ENCODE data around the gene ZGLP1. TPM values are rescaled to one million over a fixed set of nuclear protein-coding genes. Genes with fewer than 3 reads are reported as not detected.

Gene ZGLP1
- total RNA-seq, 1 donor from 2014 or later = 10.4 TPM

DNA sequence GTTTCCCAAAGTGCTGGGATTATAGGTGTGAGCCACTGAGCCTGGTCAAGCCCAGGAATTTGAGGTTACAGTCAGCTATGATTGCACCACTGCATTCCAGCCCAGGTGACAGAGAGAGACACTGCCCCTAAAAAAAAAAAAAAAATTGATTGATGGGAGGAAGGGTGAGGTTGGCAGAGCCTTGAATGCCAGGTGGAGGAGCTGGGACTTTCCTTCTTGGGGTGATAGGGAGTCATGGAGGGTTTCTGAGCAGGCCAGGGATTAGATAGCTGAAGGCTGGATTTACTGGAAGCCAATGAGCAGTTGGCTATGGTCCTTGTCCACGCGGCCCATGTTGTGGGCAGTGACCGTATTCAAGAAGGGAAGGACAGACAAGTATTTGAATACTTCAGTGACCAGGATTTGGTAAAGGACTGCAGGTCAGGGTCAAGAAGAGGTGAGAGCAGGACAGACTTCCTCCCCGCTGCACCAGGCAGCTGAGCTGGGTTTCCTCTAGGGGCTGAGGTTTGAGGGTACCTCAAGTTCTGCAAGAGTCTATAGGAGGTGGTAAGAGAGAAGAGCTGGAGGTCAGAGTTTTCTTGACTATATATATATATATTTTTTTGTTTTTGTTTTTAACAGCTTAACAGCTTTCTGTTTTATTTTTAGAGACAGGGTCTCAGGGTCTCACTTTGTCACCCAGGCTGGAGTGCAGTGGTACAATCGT, 29.7 kb downstream of the ZGLP1 start:
- no peak for DNase-seq (ENCODE audit: low read depth, low spot score)
- no peak overlapping the region for H3K4me3 Mint-ChIP-seq
- H3K4me1 Mint-ChIP-seq = no peaks in the 10 kb centered on the region
- no peak overlapping the region for H3K27ac Mint-ChIP-seq (ENCODE audit: unreplicated experiment)
- H3K9me3 Mint-ChIP-seq = no peaks in the 10 kb centered on the region
- H3K36me3 Mint-ChIP-seq (ENCODE audit: low read depth) = no peaks in the 10 kb centered on the region
- TF ChIP-seq, protein P1, sequence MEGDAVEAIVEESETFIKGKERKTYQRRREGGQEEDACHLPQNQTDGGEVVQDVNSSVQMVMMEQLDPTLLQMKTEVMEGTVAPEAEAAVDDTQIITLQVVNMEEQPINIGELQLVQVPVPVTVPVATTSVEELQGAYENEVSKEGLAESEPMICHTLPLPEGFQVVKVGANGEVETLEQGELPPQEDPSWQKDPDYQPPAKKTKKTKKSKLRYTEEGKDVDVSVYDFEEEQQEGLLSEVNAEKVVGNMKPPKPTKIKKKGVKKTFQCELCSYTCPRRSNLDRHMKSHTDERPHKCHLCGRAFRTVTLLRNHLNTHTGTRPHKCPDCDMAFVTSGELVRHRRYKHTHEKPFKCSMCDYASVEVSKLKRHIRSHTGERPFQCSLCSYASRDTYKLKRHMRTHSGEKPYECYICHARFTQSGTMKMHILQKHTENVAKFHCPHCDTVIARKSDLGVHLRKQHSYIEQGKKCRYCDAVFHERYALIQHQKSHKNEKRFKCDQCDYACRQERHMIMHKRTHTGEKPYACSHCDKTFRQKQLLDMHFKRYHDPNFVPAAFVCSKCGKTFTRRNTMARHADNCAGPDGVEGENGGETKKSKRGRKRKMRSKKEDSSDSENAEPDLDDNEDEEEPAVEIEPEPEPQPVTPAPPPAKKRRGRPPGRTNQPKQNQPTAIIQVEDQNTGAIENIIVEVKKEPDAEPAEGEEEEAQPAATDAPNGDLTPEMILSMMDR (conservative IDR thresholded peaks at IDR 0.05) = no peak
- H3K27me3 Mint-ChIP-seq (ENCODE audit: low read depth) = peaks cover 43% of the 10 kb centered on the region

DNA sequence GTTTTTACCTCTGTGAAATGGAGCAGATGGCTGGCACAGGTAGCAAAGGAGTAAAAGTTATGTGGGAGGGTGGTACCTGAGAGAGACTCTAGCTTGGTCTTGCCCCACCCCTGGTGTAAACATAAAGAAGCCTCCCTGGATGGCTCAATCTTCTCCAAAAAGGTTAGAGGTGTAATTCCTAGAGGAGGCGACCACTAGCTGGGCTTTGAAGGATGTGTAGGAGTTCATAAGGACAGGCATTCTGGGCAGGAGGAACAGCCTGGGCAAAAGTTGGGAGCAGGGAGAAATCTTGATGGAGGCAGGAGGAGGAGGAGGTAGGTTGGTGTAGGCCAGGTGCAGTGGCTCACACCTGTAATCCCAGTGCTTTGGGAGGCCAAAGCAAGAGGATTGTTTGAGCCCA, 30.7 kb downstream of the ZGLP1 start:
- TF ChIP-seq, protein P1 (conservative IDR thresholded peaks at IDR 0.05) = no peak
- H3K27ac Mint-ChIP-seq (ENCODE audit: unreplicated experiment) = no peak overlapping the region
- DNase-seq (ENCODE audit: low read depth, low spot score) = no peak
- H3K4me1 Mint-ChIP-seq = no peaks in the 10 kb centered on the region
- no peaks in the 10 kb centered on the region for H3K9me3 Mint-ChIP-seq
- no peak overlapping the region for H3K4me3 Mint-ChIP-seq
- no peaks in the 10 kb centered on the region for H3K36me3 Mint-ChIP-seq (ENCODE audit: low read depth)
- peaks cover 42% of the 10 kb centered on the region for H3K27me3 Mint-ChIP-seq (ENCODE audit: low read depth)

DNA sequence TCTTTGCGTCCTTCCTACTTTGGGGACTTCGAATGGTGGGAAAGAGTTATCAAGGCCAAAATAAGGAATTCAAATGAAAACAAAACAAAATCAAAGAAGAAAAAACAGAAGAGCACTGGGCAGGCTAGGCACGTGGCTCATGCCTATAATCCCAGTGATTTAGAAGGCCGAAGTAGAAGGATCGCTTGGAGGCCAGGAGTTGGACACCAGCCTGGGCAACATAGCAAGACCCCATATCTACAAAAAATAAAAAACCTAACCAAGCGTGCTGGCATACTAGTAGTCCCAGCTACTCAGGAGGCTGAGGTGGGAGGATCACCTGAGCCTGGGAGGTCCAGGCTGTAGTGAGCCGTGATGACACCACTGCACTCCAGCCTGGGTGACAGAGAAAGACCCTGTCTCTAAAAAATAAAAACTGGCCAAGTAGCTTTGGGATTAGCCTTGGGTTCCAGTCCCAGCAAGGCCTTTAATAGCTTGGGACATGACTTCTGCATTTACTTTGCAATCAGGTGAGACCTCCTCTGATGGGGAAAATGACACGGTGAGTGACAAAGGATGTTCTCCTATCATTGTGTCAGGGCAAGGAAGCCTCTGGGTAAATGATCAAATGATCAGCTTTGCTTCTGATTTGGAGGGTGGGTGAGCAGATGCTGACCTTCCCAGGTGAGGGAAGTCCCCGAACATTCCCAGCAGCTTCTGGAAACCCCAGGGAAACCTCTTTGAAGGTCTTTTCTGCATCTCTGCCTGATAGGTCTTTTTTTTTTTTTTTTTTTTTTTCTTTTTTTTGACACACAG, 31.6 kb downstream of the ZGLP1 start:
- no peaks in the 10 kb centered on the region for H3K9me3 Mint-ChIP-seq
- peaks cover 38% of the 10 kb centered on the region for H3K27me3 Mint-ChIP-seq (ENCODE audit: low read depth)
- TF ChIP-seq, protein P1 (conservative IDR thresholded peaks at IDR 0.05) = no peak
- no peak for DNase-seq (ENCODE audit: low read depth, low spot score)
- no peak overlapping the region for H3K4me3 Mint-ChIP-seq
- H3K27ac Mint-ChIP-seq (ENCODE audit: unreplicated experiment) = peak overlapping the region; percentile 6
- H3K36me3 Mint-ChIP-seq (ENCODE audit: low read depth) = no peaks in the 10 kb centered on the region
- H3K4me1 Mint-ChIP-seq = no peaks in the 10 kb centered on the region

DNA sequence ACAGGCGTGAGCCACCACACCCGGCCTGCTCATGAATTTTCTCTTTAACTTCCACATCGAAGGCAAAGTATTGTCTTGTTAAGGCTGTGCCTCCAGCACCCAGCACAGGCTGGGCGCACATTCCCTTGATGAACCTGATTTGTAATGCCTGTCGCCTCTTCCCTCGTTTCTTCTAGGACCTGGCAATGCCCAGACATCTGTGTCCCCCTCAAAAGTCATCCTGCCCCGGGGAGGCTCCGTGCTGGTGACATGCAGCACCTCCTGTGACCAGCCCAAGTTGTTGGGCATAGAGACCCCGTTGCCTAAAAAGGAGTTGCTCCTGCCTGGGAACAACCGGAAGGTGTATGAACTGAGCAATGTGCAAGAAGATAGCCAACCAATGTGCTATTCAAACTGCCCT, 35.0 kb downstream of the ZGLP1 start:
- Mint-ChIP-seq H3K4me1 (no peaks in the 10 kb centered on the region), H3K4me3 (no peak overlapping the region), H3K27me3 (ENCODE audit: low read depth) (peaks cover 63% of the 10 kb centered on the region), H3K9me3 (no peaks in the 10 kb centered on the region), H3K27ac (ENCODE audit: unreplicated experiment) (no peak overlapping the region), H3K36me3 (ENCODE audit: low read depth) (no peaks in the 10 kb centered on the region)
- TF ChIP-seq, protein P1 (conservative IDR thresholded peaks at IDR 0.05) = no peak
- no peak for DNase-seq (ENCODE audit: low read depth, low spot score)

DNA sequence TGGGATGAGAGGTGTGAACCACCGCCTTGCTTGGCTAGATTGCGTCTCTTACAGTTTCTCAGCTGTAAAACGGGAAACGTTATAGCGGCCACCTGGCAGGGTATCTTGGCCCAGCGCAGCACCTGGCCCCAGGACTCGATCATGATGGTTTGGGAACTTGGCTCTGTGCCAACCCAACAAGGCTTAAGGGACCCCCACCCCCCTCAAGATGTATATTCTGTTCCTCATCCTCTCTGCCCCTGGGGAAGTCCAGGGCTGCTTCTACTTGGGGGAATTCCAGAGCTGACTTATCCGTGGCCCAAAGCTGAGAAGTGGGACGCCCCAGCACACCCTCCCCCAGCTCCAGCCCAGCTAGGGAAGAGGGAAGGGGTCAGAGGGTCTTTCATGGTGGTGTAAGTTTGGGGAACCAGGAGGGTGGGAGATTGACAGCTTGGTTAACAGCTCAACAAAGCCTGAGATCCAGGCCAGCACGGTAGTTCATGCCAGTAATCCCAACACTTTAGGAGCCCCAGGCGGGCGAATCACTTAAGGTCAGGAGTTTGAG, 38.0 kb downstream of the ZGLP1 start:
- TF ChIP-seq, protein P1 (conservative IDR thresholded peaks at IDR 0.05) = no peak
- no peaks in the 10 kb centered on the region for H3K4me1 Mint-ChIP-seq
- H3K4me3 Mint-ChIP-seq = no peak overlapping the region
- DNase-seq (ENCODE audit: low read depth, low spot score) = no peak
- H3K9me3 Mint-ChIP-seq = no peaks in the 10 kb centered on the region
- peaks cover 63% of the 10 kb centered on the region for H3K27me3 Mint-ChIP-seq (ENCODE audit: low read depth)
- H3K27ac Mint-ChIP-seq (ENCODE audit: unreplicated experiment) = no peak overlapping the region
- no peaks in the 10 kb centered on the region for H3K36me3 Mint-ChIP-seq (ENCODE audit: low read depth)

Data from neural crest cell (in vitro differentiated cells).